GM18507 (cell line): Measurements from ENCODE around the gene STARD10.
"Not testable (repeated sequence)": the region's sequence is repeated elsewhere in the genome, so short reads cannot be mapped to it uniquely, and the experiment has no call there.

Source experiments
- DNase-seq: peaks from one replicate; pipeline ENCODE4 v3.0.0; 2011; ENCODE audit warnings: low read depth; ENCODE audit not compliant: insufficient read length; ENCODE audit errors: extremely low spot score
- FAIRE-seq: peaks from 2 replicates; lab custom pipeline; 2011; peaks lifted over from hg19 to GRCh38; lab: Jason Lieb, UNC

STARD10 gene

GRCh38 chr11:72793425-72794367 lies at the start of gene STARD10:
TSS of gene STARD10 (minus strand) at chr11:72794047. CDS start at chr11:72781181, 12,866 bp downstream.
- FAIRE-seq (peak; percentile 96), DNase-seq (peak; percentile 97)

GRCh38 chr11:72842653-72843330 lies 48.9 kb upstream of the STARD10 start:
- FAIRE-seq (no peak), DNase-seq (no peak)

DNA sequence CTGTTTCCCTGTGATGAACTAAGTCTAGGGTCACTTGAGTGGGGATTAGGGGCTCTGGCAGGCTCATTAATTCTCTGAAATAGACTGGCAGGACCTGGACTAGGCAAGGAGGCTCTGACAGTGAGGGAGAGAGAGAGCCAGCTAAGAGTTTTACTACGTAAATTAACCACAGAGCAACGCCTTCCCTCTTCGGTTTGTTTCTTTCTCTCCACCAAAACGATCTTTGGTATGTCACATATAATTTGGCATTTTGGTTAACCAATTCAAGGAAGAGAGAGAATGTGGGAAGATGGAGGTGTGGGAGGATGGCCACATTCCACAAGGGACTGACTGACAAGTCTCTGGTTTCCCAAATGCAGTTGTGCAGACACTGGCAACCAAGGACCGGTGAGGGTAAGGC lies 48.3 kb upstream of the STARD10 start:
- DNase-seq (no peak), FAIRE-seq (no peak)

DNA sequence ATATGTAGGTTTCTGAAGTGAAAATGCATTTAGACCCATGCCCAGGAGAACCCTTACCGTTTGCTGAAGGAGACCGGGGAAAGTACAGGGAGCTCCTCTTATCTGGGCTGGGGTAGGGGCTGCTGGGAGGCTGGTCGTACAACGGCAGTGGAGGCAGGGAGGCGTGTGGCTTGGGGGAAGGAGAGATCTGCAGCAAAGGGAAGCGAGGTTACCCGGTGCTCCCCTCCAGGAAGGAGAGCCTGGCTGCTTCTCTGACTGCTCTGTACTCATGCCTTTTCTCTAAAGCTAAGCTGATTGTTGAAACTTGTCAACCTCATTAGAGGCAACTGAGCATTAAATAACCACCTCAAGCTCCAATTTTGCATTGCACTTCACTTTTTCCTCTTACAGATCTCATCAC lies 47.5 kb upstream of the STARD10 start:
- DNase-seq (no peak), FAIRE-seq (no peak)

DNA sequence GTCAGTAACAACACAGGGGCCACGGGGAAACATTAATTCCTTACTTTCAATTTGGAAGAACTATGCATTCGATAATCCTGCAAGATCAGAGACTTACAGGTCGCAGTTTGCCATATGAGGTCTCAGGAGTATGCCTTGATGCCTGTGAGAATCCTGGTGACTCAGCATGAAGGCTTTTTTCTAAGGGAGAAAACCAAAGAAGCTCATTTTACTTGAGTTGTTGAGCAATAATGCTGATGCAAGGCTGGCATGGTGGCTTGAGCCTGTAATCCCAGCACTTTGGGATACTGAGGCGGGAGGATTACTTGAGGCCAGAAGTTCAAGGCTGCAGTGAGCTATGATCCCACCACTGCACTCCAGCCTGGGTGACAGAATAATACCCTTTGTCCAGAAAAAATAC lies 46.9 kb upstream of the STARD10 start:
- FAIRE-seq (no peak), DNase-seq (no peak)

DNA sequence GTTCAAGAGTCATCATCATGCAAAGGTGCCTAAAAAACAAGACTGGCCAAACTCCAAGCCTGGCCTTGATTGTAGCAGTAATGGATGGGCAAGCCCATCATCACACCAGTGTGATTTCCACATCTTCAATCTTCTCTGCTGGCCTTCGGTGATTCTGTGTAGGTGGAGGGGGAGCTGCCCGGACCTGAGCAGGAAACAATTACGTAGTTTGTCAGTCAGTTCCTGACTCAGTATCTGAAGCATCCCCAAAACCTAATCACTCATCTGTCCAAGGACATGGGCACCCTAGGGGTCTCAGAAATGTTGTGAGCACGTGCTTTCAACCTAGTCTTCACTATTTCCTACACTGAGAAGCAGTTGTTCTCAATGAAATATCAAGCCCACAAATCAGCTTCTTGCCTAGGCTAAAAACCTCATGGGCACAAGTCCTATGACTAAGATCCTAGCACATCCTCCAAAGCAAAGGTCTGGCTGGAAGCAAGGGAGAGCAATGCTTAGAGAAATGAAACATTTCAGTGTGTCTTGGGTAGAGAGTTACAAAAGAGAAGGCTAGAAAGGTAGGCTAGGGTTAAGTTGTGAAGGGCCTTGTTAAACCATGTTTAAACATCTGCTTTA lies 45.0 kb upstream of the STARD10 start:
- FAIRE-seq: no peak

DNA sequence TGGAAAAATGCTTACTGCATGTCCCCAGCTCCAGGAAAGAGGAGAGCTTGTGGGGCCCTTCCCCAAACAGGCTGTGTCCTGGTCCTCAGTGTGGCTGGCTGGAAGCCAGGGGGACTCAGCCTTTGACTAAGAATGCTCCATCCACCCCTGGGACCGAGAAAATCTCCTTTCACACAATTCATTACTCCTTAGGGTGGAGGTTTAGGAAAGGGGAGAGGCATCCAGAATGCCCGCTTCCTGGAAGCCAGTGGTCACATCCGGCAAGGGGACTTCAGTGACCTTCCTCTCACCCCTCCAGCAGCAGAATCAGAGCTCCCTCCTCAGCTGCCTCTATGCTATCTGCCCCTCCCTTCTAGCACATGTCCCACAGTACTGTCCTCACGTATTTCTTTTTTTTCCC lies 42.3 kb upstream of the STARD10 start:
- DNase-seq: no peak
- no peak for FAIRE-seq

More for the DNA sequence above, 45.0 kb upstream of the STARD10 start:
- DNase-seq: no peak

- DNase-seq (no peak), FAIRE-seq (no peak)
Observed at GRCh38 chr11:72834905-72835304, 41.1 kb upstream of the STARD10 start.

- DNase-seq (no peak), FAIRE-seq (no peak)
Observed at GRCh38 chr11:72833811-72834493, 40.1 kb upstream of the STARD10 start.

DNA sequence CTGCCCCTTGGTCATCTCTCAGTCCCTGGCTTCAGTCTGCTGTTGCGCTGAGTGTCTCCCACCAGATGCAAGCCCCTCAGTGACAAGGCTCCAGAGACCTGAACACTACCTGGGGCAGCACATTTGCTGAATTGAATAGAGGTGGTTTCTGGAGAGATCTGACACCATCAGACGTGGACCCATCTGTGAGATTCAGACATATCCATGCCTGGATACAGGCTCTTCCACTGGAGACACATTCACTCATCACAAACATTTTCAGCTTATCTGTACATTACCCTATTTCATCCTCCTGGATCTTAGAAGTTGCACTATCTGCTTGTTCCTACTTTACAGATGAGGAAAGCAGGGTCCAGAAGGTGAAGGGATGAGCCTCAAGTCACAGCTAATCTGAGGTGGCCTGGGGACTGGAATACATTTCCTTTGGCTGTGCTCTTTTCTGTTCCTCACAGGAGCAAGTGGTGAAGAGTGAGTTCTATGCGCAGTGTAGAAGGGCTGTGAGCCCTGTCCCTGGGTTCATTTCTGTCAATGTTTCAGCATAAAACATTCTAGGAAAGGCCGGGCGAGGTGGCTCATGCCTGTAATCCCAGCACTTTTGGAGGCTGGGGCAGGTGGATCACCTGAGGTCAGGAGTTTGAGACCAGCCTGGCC lies 39.4 kb upstream of the STARD10 start:
- no peak for FAIRE-seq
- no peak for DNase-seq

GRCh38 chr11:72832301-72833082 lies 38.6 kb upstream of the STARD10 start:
- FAIRE-seq: no peak

DNA sequence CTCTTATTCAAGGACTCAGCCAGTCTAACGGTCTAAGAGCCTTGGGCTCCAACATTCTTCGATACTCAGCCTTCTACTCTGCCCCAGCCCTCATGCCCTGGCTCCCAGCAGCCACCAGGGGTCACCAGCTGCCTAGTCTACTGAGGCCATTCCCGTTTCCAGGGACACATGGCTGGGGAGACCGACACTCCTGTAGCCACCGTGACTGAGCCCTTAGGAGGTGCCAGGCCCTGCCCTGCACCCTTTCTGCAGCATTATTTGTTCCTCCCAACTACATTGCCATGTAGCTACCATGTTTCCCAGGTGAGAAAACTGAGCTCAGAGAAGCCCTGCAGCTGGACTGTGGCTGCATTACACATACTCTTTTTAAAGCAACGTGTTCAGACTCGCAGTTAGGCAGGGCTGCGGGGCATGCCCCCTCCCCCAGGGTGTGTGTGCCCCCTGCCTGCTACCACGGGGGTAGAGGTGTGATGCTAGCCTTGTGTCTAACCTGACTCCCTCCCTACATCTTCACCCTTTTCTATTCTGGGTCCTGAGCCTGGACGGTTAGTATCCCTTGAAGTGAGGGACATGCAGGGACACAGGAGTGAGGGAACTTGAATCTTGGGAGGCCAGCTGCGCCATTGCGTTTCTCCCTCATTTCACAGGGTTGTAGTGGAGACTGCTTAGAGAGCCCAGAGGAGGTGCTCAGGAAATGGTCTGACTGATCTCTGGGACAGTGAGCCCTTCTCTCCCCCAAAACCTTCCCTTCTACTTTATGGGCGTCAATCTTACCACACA lies 37.9 kb upstream of the STARD10 start:
- FAIRE-seq: peak; percentile 46
- DNase-seq: no peak

More at GRCh38 chr11:72832301-72833082, 38.6 kb upstream of the STARD10 start:
- DNase-seq: no peak

DNA sequence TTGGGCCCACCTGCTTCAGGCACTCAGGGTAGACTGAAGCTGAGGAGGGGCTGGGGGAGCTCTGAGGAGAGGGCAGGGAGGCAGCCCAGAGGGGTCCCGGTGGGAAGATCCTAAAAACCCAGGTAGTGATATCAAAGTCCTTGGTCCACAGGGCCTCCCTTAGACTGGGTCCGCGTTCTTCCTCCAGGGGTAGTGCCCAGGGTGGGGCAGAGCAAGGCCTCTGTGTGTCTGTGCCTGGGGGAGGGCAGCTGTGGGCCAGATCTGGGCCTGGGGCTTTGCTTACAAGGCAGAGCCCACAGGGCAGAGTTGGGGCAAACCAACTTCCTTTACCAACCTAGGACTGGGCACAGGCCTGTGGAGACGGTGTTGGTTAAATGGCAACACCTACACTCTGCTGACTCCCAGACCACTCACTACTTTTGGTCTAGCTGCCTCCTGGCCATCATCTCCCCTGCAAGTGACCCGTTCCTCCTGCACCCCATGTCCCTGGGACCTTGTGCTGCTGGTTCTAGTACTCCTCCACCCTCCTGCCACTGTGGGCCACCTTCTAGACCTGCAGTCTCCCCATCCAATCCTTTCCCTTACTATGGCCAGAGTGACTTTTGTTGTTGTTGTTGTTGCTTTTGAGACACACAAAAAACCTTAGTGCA lies 36.2 kb upstream of the STARD10 start:
- FAIRE-seq: no peak
- DNase-seq: no peak

GRCh38 chr11:72829178-72829577 lies 35.3 kb upstream of the STARD10 start:
- DNase-seq: no peak
- no peak for FAIRE-seq

GRCh38 chr11:72828692-72829101 lies 34.9 kb upstream of the STARD10 start:
- FAIRE-seq: no peak

GRCh38 chr11:72828081-72828567 lies 34.3 kb upstream of the STARD10 start:
- no peak for FAIRE-seq
- no peak for DNase-seq

More at GRCh38 chr11:72828692-72829101, 34.9 kb upstream of the STARD10 start:
- no peak for DNase-seq

DNA sequence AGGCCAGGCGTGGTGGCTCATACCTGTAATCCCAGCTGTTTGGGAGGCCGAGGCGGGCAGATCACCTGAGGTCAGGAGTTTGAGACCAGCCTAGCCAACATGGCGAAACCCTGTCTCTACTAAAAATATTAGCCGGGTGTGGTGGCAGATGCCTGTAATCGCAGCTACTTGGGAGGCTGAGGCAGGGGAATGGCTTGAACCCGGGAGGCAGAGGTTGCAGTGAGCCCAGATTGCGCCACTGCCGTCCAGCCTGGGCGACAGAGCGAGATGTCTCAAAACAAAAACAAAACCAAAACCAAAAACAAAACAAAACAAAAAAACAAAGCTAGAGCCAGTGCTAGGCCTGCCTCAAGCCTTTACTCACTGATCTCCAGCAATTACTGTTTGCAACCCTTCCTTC lies 33.8 kb upstream of the STARD10 start:
- peak; percentile 55 for FAIRE-seq
- DNase-seq: not testable (repeated sequence)
